Pancreas (tissue), 10 donors: Measurements from ENCODE around the gene HRH1. TPM values are rescaled to one million over a fixed set of nuclear protein-coding genes. Genes with fewer than 3 reads are reported as not detected.

ENCODE experiments used
- ATAC-seq, 4 donors: fragments of 200-7000 bp; cut with Tn5 transposase; one replicate each; pipeline versions ENCODE4 v1.8.0 to v1.9.1; 2020; ENCODE audit warnings: mild to moderate bottlenecking in 4 of 4, moderate library complexity in 4 of 4
- DNase-seq, 6 donors: peaks; one replicate each; pipeline ENCODE4 v3.0.0-alpha.2; 2020
- FAIRE-seq: peaks from 2 replicates; lab custom pipeline; 2012; peaks lifted over from hg19 to GRCh38; lab: Jason Lieb, UNC
- H3K27ac ChIP-seq, 4 donors: fragments of 200-600 bp; sonication (generic); 1 replicate in 3 of 4; 2 replicates in 1 of 4; pipeline versions ENCODE4 v1.5.0 to v1.8.0; 2020
- H3K27me3 ChIP-seq, 4 donors: fragments of 200-600 bp; one replicate each; pipeline ENCODE4 v1.8.0; 2021
- H3K36me3 ChIP-seq, 3 donors: fragments of 200-600 bp; sonication (generic) in 1 of 3; one replicate each; pipeline versions ENCODE4 v1.5.0 to v1.8.0; 2020 to 2021
- H3K4me1 ChIP-seq, 3 donors: fragments of 200-600 bp; one replicate each; pipeline ENCODE4 v1.8.0; 2021
- H3K4me3 ChIP-seq, 4 donors: fragments of 200-600 bp; sonication (generic) in 2 of 4; one replicate each; pipeline versions ENCODE4 v1.5.0 to v1.8.0; 2020 to 2021
- H3K9me3 ChIP-seq, 4 donors: fragments of 200-600 bp; one replicate each; pipeline ENCODE4 v1.8.0; 2021
- CTCF ChIP-seq, 4 donors: fragments of 200-600 bp; sonication (generic) in 3 of 4; IDR thresholded peaks; one replicate each; pipeline versions ENCODE4 v1.5.0 to v1.8.0; 2021; ENCODE audit warnings: antibody characterized with exemption in 4 of 4
- WGBS, 2 donors: extraction: QIAGEN DNeasy Blood & Tissue Kit; methylation state at CpG; one replicate each; pipeline ENCODE4 v1.1.7; 2013; 5-methylcytosine and 5-hydroxymethylcytosine counted together
- intact Hi-C, 3 donors: fragments of 100-400 bp; cut with DNase I; formaldehyde crosslinking; loops; one replicate each; pipeline versions ENCODE4 v1.11.1 to v1.14.2; 2022
- polyA plus RNA-seq, 2 donors: library from polyadenylated mRNA; stranded (reverse); fragments of 200-250 nt; gene quantifications; one replicate each; pipeline ENCODE4 v1.2.3, GENCODE V29; 2013
- total RNA-seq, 6 donors: library from RNA; stranded (reverse); fragmentation: NEBNext Ultra II Directional in 4 of 6; extraction: Animal tissue kit (Norgen Biotek cat#: 25700) in 4 of 6; gene quantifications; one replicate each; pipeline versions ENCODE4 v1.2.1 to v1.2.4, GENCODE V29; 2021 to 2023
- donor health status: healthy with polysubstance abuse.
- donor health status: DM: no; HTN: no; CAD: no; lungs with moderate emphysema.
- donor health status: DM: no; HTN: no; CAD: no.
- donor health status: control.
- donor health status: control.
- donor health status: Bipolar disorder and iron deficiency.
- donor health status: DM: yes; HTN: yes; CAD: no.
- donor health status: DM: no; HTN: no; CAD: no.
- donor health status: DM: no; HTN: no; CAD: no.
- donor health status: DM: yes; HTN: yes; CAD: no.

The HRH1 gene
- total and polyA plus RNA-seq, 8 donors: 0.16 to 1.3 (median 0.25) TPM

GRCh38 chr3:11290743-11291680 lies 136.7 kb downstream of the HRH1 start:
- ATAC-seq (peak in 2 of 4 donors; percentile 9 to 12), DNase-seq (no peak), FAIRE-seq (no peak)
- no peaks in the 10 kb centered on the region for H3K36me3 ChIP-seq
- peak overlapping the region in 2 of 4 donors; percentile 1 to 28 for H3K27ac ChIP-seq
- H3K4me1 ChIP-seq: peaks cover 0 to 11% (median 0%) of the 10 kb centered on the region in 3 donors
- TF ChIP-seq CTCF (IDR thresholded peaks at IDR 0.05): no peak
- H3K4me3 ChIP-seq: no peak overlapping the region
- intact Hi-C loops: no loop called here
- H3K9me3 ChIP-seq: no peaks in the 10 kb centered on the region
- WGBS, 2 donors: 90 to 94% methylated on average over 11 of the region's 11 CpGs
- no peaks in the 10 kb centered on the region for H3K27me3 ChIP-seq

- no peak overlapping the region for H3K4me3 ChIP-seq
- H3K9me3 ChIP-seq: no peaks in the 10 kb centered on the region
- WGBS, 2 donors: 81 to 84% methylated on average over 5 of the region's 5 CpGs
- no peak for TF ChIP-seq CTCF (IDR thresholded peaks at IDR 0.05)
- H3K27ac ChIP-seq: no peak overlapping the region
- no peaks in the 10 kb centered on the region for H3K27me3 ChIP-seq
- ATAC-seq (peak in 2 of 4 donors; percentile 55 to 72), FAIRE-seq (no peak), DNase-seq (peak in 1 of 6 donors; percentile 4)
- H3K36me3 ChIP-seq: no peaks in the 10 kb centered on the region
- intact Hi-C loops: no loop called here
- H3K4me1 ChIP-seq: peaks cover 0 to 10% (median 0%) of the 10 kb centered on the region in 3 donors
Measured at GRCh38 chr3:11291808-11292207, 137.5 kb downstream of the HRH1 start.

DNA sequence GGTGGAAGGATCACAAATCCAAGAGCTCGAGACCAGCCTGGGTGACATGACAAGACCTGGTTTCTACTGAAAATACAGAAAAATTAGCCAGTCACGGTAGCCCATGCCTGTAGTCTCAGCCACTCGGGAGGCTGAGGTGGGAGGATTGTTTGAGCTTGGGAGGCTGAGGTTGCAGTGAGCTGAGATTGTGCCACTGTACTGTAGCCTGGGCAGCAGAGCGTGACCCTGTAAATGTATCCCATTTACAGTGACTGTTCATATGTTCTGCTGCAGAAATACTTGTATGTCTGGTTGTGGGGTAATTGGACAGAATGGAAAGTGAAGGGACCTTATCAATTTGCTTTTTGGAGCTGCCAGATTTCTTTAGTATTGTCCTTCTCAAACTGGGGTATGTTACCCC lies 142.8 kb downstream of the HRH1 start:
- DNase-seq: no peak
- no peak overlapping the region for H3K4me3 ChIP-seq
- 94 to 98% methylated on average over 4 of the region's 4 CpGs for WGBS, 2 donors
- no peak for TF ChIP-seq CTCF (IDR thresholded peaks at IDR 0.05)
- intact Hi-C loops: no loop called here
- peaks cover 0 to 15% (median 6%) of the 10 kb centered on the region in 3 donors for H3K36me3 ChIP-seq
- no peaks in the 10 kb centered on the region for H3K27me3 ChIP-seq
- no peak for ATAC-seq
- H3K27ac ChIP-seq: no peak overlapping the region
- H3K9me3 ChIP-seq: no peaks in the 10 kb centered on the region
- no peak for FAIRE-seq
- no peaks in the 10 kb centered on the region for H3K4me1 ChIP-seq

- ATAC-seq (no peak), DNase-seq (no peak), FAIRE-seq (no peak)
- Histone ChIP-seq H3K4me1 (no peaks in the 10 kb centered on the region), H3K9me3 (no peaks in the 10 kb centered on the region), H3K36me3 (peaks cover 0 to 15% (median 6%) of the 10 kb centered on the region in 3 donors), H3K27ac (no peak overlapping the region), H3K4me3 (no peak overlapping the region), H3K27me3 (no peaks in the 10 kb centered on the region)
- intact Hi-C loops: no loop called here
- 96 to 100% methylated on average over 3 of the region's 3 CpGs for WGBS, 2 donors
- no peak for TF ChIP-seq CTCF (IDR thresholded peaks at IDR 0.05)
Measured at GRCh38 chr3:11300970-11301369, 146.7 kb downstream of the HRH1 start.

DNA sequence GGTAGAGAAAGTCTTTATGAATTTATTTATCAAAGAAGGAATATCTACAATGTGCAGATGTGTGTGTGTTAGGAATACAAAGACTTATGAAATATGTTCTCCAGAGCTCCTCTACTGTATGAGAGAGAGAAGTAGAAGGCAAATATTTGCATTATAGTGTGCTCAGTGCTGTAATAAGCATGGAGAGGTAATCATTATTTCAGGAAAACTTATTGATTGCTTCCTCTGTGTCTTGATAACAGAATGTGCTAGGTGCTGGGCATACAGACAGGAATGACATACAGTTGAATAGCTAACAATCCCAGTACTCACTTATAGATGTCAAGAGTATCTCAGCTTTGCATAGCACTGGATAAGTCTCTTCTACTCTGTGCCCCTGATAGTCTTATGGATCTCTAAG lies 148.2 kb downstream of the HRH1 start:
- ATAC-seq: peak in 2 of 4 donors; percentile 22 to 38
- intact Hi-C loops: no loop called here
- peaks cover 5 to 21% (median 14%) of the 10 kb centered on the region in 3 donors for H3K36me3 ChIP-seq

More for the DNA sequence above, 148.2 kb downstream of the HRH1 start:
- no peaks in the 10 kb centered on the region for H3K27me3 ChIP-seq
- no peak overlapping the region for H3K27ac ChIP-seq
- H3K4me1 ChIP-seq: no peaks in the 10 kb centered on the region
- FAIRE-seq (no peak), DNase-seq (no peak)
- H3K4me3 ChIP-seq: no peak overlapping the region
- no peaks in the 10 kb centered on the region for H3K9me3 ChIP-seq
- no peak for TF ChIP-seq CTCF (IDR thresholded peaks at IDR 0.05)
